Transverse colon (tissue), 4 donors: ENCODE measurements around the gene CCNI2.

Source experiments
- POLR2A ChIP-seq: fragments of 450-650 bp; IDR thresholded peaks from one replicate; pipeline ENCODE4 v1.6.1; 2016; ENCODE audit warnings: antibody characterized with exemption, mild to moderate bottlenecking, moderate library complexity
- POLR2AphosphoS5 ChIP-seq, 3 donors: sonication (generic); formaldehyde crosslinking; IDR thresholded peaks; one replicate each; pipeline ENCODE4 v1.6.1; 2016; ENCODE audit warnings: antibody characterized with exemption in 3 of 3
- TF ChIP-seq, protein P1 (sequence below), 5 experiments: fragments of 200-600 bp in 3 of 5; fragments of 450-650 bp in 2 of 5; sonication (generic) in 3 of 5; IDR thresholded peaks; 1 replicate in 2 of 5; 2 replicates in 3 of 5; pipeline ENCODE4 v1.5.1; 2016 to 2017; ENCODE audit warnings: antibody characterized with exemption in 5 of 5, inconsistent platforms in 3 of 5, mild to moderate bottlenecking in 2 of 5, moderate library complexity in 1 of 5

DNA sequence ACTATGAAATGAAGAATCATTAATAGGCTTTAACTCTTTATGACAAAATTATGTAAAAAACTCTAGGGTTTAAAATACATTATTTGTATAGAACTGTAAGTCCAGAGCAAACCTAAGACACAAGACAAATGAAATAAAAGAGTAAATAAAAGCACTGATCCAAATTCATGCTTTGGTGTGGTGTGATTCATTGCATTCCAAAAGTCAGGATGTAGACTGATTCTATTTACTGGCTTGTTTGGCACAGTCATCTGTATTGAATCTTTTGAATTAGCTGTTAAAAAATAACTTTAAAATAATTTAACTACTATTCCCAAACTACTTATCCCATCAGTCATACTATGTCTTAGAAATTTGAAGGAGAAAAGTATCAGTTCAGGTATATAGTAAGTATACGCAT lies 42.4 kb upstream of the CCNI2 start:
- TF ChIP-seq, protein P1, sequence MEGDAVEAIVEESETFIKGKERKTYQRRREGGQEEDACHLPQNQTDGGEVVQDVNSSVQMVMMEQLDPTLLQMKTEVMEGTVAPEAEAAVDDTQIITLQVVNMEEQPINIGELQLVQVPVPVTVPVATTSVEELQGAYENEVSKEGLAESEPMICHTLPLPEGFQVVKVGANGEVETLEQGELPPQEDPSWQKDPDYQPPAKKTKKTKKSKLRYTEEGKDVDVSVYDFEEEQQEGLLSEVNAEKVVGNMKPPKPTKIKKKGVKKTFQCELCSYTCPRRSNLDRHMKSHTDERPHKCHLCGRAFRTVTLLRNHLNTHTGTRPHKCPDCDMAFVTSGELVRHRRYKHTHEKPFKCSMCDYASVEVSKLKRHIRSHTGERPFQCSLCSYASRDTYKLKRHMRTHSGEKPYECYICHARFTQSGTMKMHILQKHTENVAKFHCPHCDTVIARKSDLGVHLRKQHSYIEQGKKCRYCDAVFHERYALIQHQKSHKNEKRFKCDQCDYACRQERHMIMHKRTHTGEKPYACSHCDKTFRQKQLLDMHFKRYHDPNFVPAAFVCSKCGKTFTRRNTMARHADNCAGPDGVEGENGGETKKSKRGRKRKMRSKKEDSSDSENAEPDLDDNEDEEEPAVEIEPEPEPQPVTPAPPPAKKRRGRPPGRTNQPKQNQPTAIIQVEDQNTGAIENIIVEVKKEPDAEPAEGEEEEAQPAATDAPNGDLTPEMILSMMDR (IDR thresholded peaks at IDR 0.05), result no peak
- no peak for TF ChIP-seq POLR2A
- no peak for TF ChIP-seq POLR2AphosphoS5 (IDR thresholded peaks at IDR 0.05)
